ENCODE results near the gene CHTOP. TPM values are rescaled to one million over a fixed set of nuclear protein-coding genes. Genes with fewer than 3 reads are reported as not detected.

Gene CHTOP
- total and polyA plus RNA-seq, 2 of the 8 experiments (the other 6 are each of a cell fraction or from before 2014, with no cell fraction given), result 84.6 to 104 TPM

DNA sequence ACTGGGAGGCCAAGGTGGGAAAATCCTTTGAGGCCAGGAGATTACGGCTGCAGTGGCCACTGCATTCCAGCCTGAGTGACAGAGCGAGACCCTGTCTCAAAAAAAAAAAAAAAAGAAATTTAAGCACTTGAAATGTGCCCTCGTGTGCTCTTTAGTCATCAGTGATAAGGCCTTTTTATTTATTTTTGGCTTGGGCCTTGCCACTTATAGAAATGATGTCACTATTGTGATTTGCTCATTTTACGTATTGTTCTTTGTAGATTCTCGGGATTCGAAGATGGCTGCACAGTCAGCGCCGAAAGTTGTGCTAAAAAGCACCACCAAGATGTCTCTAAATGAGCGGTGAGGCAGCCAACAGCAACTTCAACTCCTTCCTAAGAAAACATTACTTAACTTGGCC lies 2.4 kb downstream of the CHTOP start:
- H3K23ac ChIP-seq (ENCODE audit: insufficient read length), result no peak overlapping the region
- H3K27ac ChIP-seq (ENCODE audit: low read depth, low read length), result no peak overlapping the region
- H3K79me2 ChIP-seq (ENCODE audit: control insufficient read depth in 1 of 2, insufficient read depth in 2 of 2, low read length in 2 of 2), result peaks cover 0 to 44% of the 10 kb centered on the region in 2 experiments; a peak in 3 of 4 replicates
- no peak overlapping the region for H4K5ac ChIP-seq (ENCODE audit: insufficient read length, low read depth, low read length)
- H3K4ac ChIP-seq (replicated peaks; ENCODE audit: insufficient read length, low read depth, low read length), result no peak overlapping the region
- no peaks in the 10 kb centered on the region; the same call in 1 of the 2 replicates for H3K23me2 ChIP-seq (ENCODE audit: low read depth, low read length)
- H3K4me2 ChIP-seq (ENCODE audit: insufficient read depth in 1 of 2, low read depth in 2 of 2, low read length in 2 of 2), result peak overlapping the region in 1 of 2 experiments; percentile 33; a peak in 1 of 4 replicates
- no peak for FAIRE-seq
- no peak overlapping the region for H2BK15ac ChIP-seq (ENCODE audit: low read length)
- H2BK120ac ChIP-seq (replicated peaks; ENCODE audit: low read depth, low read length), result no peak overlapping the region
- peaks cover 0 to 5% (median 4%) of the 10 kb centered on the region in 4 experiments; a peak in 5 of 7 replicates for H3K4me1 ChIP-seq (replicated peaks in 1 of 4; ENCODE audit: control insufficient read depth in 3 of 4, insufficient read depth in 4 of 4, low read length in 3 of 4)
- H2BK12ac ChIP-seq (ENCODE audit: low read depth, low read length), result no peak overlapping the region
- peaks cover 32 to 55% (median 48%) of the 10 kb centered on the region in 4 experiments for H3K36me3 ChIP-seq (ENCODE audit: control insufficient read depth in 2 of 4, insufficient read depth in 4 of 4, low read length in 3 of 4)
- no peak overlapping the region for H3K14ac ChIP-seq (ENCODE audit: insufficient read length)
- H3K18ac ChIP-seq (ENCODE audit: extremely low read depth, low read length), result no peak overlapping the region
- ChIA-PET CTCF (ENCODE audit: partially characterized antibody) (interaction anchor here (0.7 to 5.4 kb wide), 2 partner anchors 8 to 14 kb away, joined by 5 to 28 read pairs; partner anchors contain the start of genes S100A1 and S100A13), POLR2A (ENCODE audit: partially characterized antibody) (interaction anchor here (0.8 to 16.2 kb wide), 3 partner anchors 9 to 28 kb away, joined by 4 to 343 read pairs (median 122); partner anchors contain the start of genes ILF2, S100A13 and SNAPIN)
- no peak overlapping the region for H2BK20ac ChIP-seq (ENCODE audit: low read length)
- H2BK5ac ChIP-seq (ENCODE audit: low read depth, low read length), result no peak overlapping the region
- no peaks in the 10 kb centered on the region for H3K27me3 ChIP-seq (replicated peaks in 1 of 4; ENCODE audit: control insufficient read depth in 3 of 4, extremely low read depth in 1 of 4, insufficient read depth in 3 of 4, low read length in 3 of 4)
- H3K4me3 ChIP-seq (ENCODE audit: extremely low read depth in 1 of 4, insufficient read depth in 2 of 4, low read depth in 3 of 4, low read length in 4 of 4), result no peak overlapping the region
- H4K8ac ChIP-seq (ENCODE audit: extremely low read depth, insufficient read depth, low read length), result no peak overlapping the region
- H3K56ac ChIP-seq (replicated peaks; ENCODE audit: insufficient read length, low read depth, low read length), result no peak overlapping the region
- H4K20me1 ChIP-seq (replicated peaks in 1 of 2; ENCODE audit: control insufficient read depth in 1 of 2, insufficient read depth in 2 of 2, low read length in 2 of 2), result peaks cover 2 to 4% of the 10 kb centered on the region in 2 experiments
- no peaks in the 10 kb centered on the region for H3K9me3 ChIP-seq (ENCODE audit: insufficient read depth in 2 of 2, low read depth in 1 of 2, low read length in 1 of 2)
- no peak overlapping the region for H4K91ac ChIP-seq (replicated peaks; ENCODE audit: insufficient read length, low read length)
- no peak overlapping the region for H3K9ac ChIP-seq (replicated peaks in 1 of 4; ENCODE audit: extremely low read depth in 1 of 4, low read depth in 3 of 4, low read length in 3 of 4)
- TF ChIP-seq, protein P1, sequence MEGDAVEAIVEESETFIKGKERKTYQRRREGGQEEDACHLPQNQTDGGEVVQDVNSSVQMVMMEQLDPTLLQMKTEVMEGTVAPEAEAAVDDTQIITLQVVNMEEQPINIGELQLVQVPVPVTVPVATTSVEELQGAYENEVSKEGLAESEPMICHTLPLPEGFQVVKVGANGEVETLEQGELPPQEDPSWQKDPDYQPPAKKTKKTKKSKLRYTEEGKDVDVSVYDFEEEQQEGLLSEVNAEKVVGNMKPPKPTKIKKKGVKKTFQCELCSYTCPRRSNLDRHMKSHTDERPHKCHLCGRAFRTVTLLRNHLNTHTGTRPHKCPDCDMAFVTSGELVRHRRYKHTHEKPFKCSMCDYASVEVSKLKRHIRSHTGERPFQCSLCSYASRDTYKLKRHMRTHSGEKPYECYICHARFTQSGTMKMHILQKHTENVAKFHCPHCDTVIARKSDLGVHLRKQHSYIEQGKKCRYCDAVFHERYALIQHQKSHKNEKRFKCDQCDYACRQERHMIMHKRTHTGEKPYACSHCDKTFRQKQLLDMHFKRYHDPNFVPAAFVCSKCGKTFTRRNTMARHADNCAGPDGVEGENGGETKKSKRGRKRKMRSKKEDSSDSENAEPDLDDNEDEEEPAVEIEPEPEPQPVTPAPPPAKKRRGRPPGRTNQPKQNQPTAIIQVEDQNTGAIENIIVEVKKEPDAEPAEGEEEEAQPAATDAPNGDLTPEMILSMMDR (IDR thresholded peaks at IDR 0.05; ENCODE audit: control extremely low read depth in 1 of 3, insufficient read depth in 1 of 3, low read depth in 1 of 3, low read length in 3 of 3), result no peak
- H3K79me1 ChIP-seq (ENCODE audit: low read depth, low read length), result no peaks in the 10 kb centered on the region
- no peak overlapping the region for H2AK5ac ChIP-seq (ENCODE audit: low read depth, low read length)
- no peak for DNase-seq (ENCODE audit: low read depth in 1 of 2, low spot score in 2 of 2)
- no peak overlapping the region for H2AFZ ChIP-seq (ENCODE audit: low read length)
- 92% methylated on average over 8 of the region's 9 CpGs; no CpG with 5 or more reads in 1 of the 2 experiments for WGBS, 2 experiments (ENCODE audit: extremely low coverage in 1 of 2, insufficient coverage in 1 of 2, insufficient read length in 1 of 2, insufficient replicate concordance in 2 of 2, low coverage in 1 of 2, low lambda C conversion rate in 2 of 2, missing lambda C conversion rate in 1 of 2)
